Natural killer cell (primary cell): ENCODE data around the gene PRSS22. TPM values are rescaled to one million over a fixed set of nuclear protein-coding genes. Genes with fewer than 3 reads are reported as not detected.

Experiments used
- ATAC-seq, 3 donors: fragments of 150-1000 bp in 2 of 3; fragments of 200-7000 bp in 1 of 3; cut with Tn5 transposase; 1 replicate in 1 of 3; 2 replicates in 2 of 3; pipeline ENCODE4 v1.10.0; 2021; ENCODE audit warnings: mild to moderate bottlenecking in 2 of 3, moderate library complexity in 2 of 3
- DNase-seq, 2 donors: peaks; one replicate each; pipeline versions ENCODE4 v3.0.0 to v3.0.0-alpha.2; 2013 to 2021; ENCODE audit warnings: mixed read lengths in 1 of 2
- H3K27ac ChIP-seq: one replicate; pipeline ENCODE4 v1.5.1; 2013; ENCODE audit warnings: mild to moderate bottlenecking, low read length
- H3K27me3 ChIP-seq: one replicate; pipeline ENCODE4 v1.6.1; 2013; ENCODE audit warnings: low read length; ENCODE audit not compliant: control insufficient read depth, insufficient read depth
- H3K36me3 ChIP-seq: one replicate; pipeline ENCODE4 v1.6.1; 2013; ENCODE audit warnings: low read length; ENCODE audit not compliant: control insufficient read depth, insufficient read depth
- H3K4me1 ChIP-seq: one replicate; pipeline ENCODE4 v1.6.1; 2013; ENCODE audit warnings: low read length; ENCODE audit not compliant: control insufficient read depth, insufficient read depth
- H3K4me3 ChIP-seq: one replicate; pipeline ENCODE4 v1.5.1; 2013; ENCODE audit warnings: low read length
- H3K9me3 ChIP-seq: one replicate; pipeline ENCODE4 v1.6.1; 2013; ENCODE audit warnings: low read length; ENCODE audit not compliant: control insufficient read depth, insufficient read depth
- H3K27ac Mint-ChIP-seq, 2 donors: one replicate each; pipeline ENCODE4 v1.8.0; 2022; ENCODE audit warnings: mild to moderate bottlenecking in 2 of 2, mixed read lengths in 2 of 2, moderate library complexity in 1 of 2
- H3K27me3 Mint-ChIP-seq, 2 donors: one replicate each; pipeline ENCODE4 v1.8.0; 2022; ENCODE audit warnings: low read depth in 2 of 2, mixed read lengths in 2 of 2
- H3K36me3 Mint-ChIP-seq: one replicate; pipeline ENCODE4 v1.8.0; 2022; ENCODE audit warnings: mixed read lengths
- H3K4me1 Mint-ChIP-seq, 2 donors: one replicate each; pipeline ENCODE4 v1.8.0; 2022; ENCODE audit warnings: mixed read lengths in 2 of 2
- H3K4me3 Mint-ChIP-seq: one replicate; pipeline ENCODE4 v1.8.0; 2022; ENCODE audit warnings: mild to moderate bottlenecking, moderate library complexity, mixed read lengths
- H3K9me3 Mint-ChIP-seq, 2 donors: one replicate each; pipeline ENCODE4 v1.8.0; 2022; ENCODE audit warnings: mixed read lengths in 2 of 2
- CTCF ChIP-seq: fragments of 200-600 bp; IDR thresholded peaks from one replicate; pipeline ENCODE4 v1.8.0; 2022; ENCODE audit warnings: antibody characterized with exemption
- WGBS: methylation state at CpG from one replicate; pipeline ENCODE4 v1.1.7; 2013; ENCODE audit warnings: missing lambda C conversion rate; ENCODE audit not compliant: insufficient coverage; 5-methylcytosine and 5-hydroxymethylcytosine counted together
- intact Hi-C: fragments of 100-400 bp; cut with micrococcal nuclease; formaldehyde crosslinking; loops from one replicate; pipeline ENCODE4 v1.14.2; 2022
- total RNA-seq, 4 donors: library from RNA; stranded (reverse); fragments of 120-200 nt in 1 of 4; gene quantifications; one replicate each; pipeline versions ENCODE4 v1.2.3 to v1.2.4, GENCODE V29; 2013 to 2022

PRSS22 gene
- total RNA-seq, 3 donors from 2014 or later (not counting 1 experiment from before 2014, with no cell fraction given) = 1.5 to 7.7 (median 3.3) TPM

- WGBS = 92% methylated on average over 6 of the region's 6 CpGs
- Mint-ChIP-seq H3K27ac (no peak overlapping the region), H3K4me3 (no peak overlapping the region), H3K27me3 (peaks cover 0 to 18% of the 10 kb centered on the region in 2 donors), H3K9me3 (peaks cover 5 to 9% of the 10 kb centered on the region in 2 donors), H3K36me3 (peaks cover 10% of the 10 kb centered on the region), H3K4me1 (peaks cover 14 to 21% of the 10 kb centered on the region in 2 donors)
- no peak for TF ChIP-seq CTCF
- no peak for DNase-seq
- no peaks in the 10 kb centered on the region for H3K36me3 ChIP-seq
- peaks cover 3% of the 10 kb centered on the region for H3K27me3 ChIP-seq
- intact Hi-C loops = no loop called here
- no peak for ATAC-seq
- H3K4me1 ChIP-seq = peaks cover 37% of the 10 kb centered on the region
- H3K27ac ChIP-seq = no peak overlapping the region
- H3K9me3 ChIP-seq = peaks cover 6% of the 10 kb centered on the region
- H3K4me3 ChIP-seq = no peak overlapping the region
Observed at GRCh38 chr16:2855536-2855935, 2.4 kb downstream of the PRSS22 start.

GRCh38 chr16:2854700-2855309 lies 3.2 kb downstream of the PRSS22 start:
- intact Hi-C loops = no loop called here
- Histone ChIP-seq H3K4me3 (no peak overlapping the region), H3K36me3 (no peaks in the 10 kb centered on the region), H3K27me3 (peaks cover 3% of the 10 kb centered on the region), H3K27ac (no peak overlapping the region), H3K9me3 (peaks cover 6% of the 10 kb centered on the region), H3K4me1 (peaks cover 37% of the 10 kb centered on the region)
- no peak overlapping the region for H3K27ac Mint-ChIP-seq
- no peak for ATAC-seq
- WGBS = 68% methylated on average over 4 of the region's 5 CpGs
- peaks cover 14 to 21% of the 10 kb centered on the region in 2 donors for H3K4me1 Mint-ChIP-seq
- DNase-seq = no peak
- TF ChIP-seq CTCF = no peak
- peaks cover 10% of the 10 kb centered on the region for H3K36me3 Mint-ChIP-seq
- H3K4me3 Mint-ChIP-seq = no peak overlapping the region
- peaks cover 0 to 14% of the 10 kb centered on the region in 2 donors for H3K27me3 Mint-ChIP-seq
- H3K9me3 Mint-ChIP-seq = peaks cover 5 to 9% of the 10 kb centered on the region in 2 donors

GRCh38 chr16:2853531-2854073 lies 4.4 kb downstream of the PRSS22 start:
- H3K4me1 Mint-ChIP-seq = peaks cover 18 to 28% of the 10 kb centered on the region in 2 donors
- H3K36me3 Mint-ChIP-seq = peaks cover 10% of the 10 kb centered on the region
- no peak overlapping the region for H3K4me3 Mint-ChIP-seq
- no peak for DNase-seq
- WGBS = 82% methylated on average over 18 of the region's 18 CpGs
- peaks cover 30% of the 10 kb centered on the region for H3K4me1 ChIP-seq
- peaks cover 5 to 9% of the 10 kb centered on the region in 2 donors for H3K9me3 Mint-ChIP-seq
- intact Hi-C loops = no loop called here
- H3K27me3 ChIP-seq = peaks cover 3% of the 10 kb centered on the region
- no peak for TF ChIP-seq CTCF
- H3K9me3 ChIP-seq = peaks cover 6% of the 10 kb centered on the region
- no peak for ATAC-seq
- no peak overlapping the region for H3K27ac ChIP-seq
- H3K36me3 ChIP-seq = no peaks in the 10 kb centered on the region
- H3K4me3 ChIP-seq = no peak overlapping the region
- no peak overlapping the region for H3K27ac Mint-ChIP-seq
- peaks cover 6 to 23% of the 10 kb centered on the region in 2 donors for H3K27me3 Mint-ChIP-seq
